Astrocyte of the cerebellum (primary cell): ENCODE measurements around the gene PRKAR1B.
"Not testable (repeated sequence)": the region's sequence is repeated elsewhere in the genome, so short reads cannot be mapped to it uniquely, and the experiment has no call there.

ENCODE experiments used
- DNase-seq: peaks from one replicate; pipeline ENCODE4 v3.0.0-alpha.2; 2011; ENCODE audit warnings: low read depth
- H3K4me3 ChIP-seq: 2 replicates; pipeline ENCODE4 v1.5.1; 2011; ENCODE audit warnings: mild to moderate bottlenecking, low read depth, low read length, moderate library complexity
- in situ Hi-C: cut with HindIII; loops from 2 replicates; pipeline ENCODE4 v1.10.0; 2017; ENCODE audit warnings: low sequenced_read_pairs
- TF ChIP-seq, protein P1 (sequence below): IDR thresholded peaks from 2 replicates; pipeline ENCODE4 v1.5.1; 2012; ENCODE audit warnings: low read length, low read depth, moderate library complexity, mild to moderate bottlenecking; ENCODE audit errors: missing control alignments

Gene PRKAR1B

DNA sequence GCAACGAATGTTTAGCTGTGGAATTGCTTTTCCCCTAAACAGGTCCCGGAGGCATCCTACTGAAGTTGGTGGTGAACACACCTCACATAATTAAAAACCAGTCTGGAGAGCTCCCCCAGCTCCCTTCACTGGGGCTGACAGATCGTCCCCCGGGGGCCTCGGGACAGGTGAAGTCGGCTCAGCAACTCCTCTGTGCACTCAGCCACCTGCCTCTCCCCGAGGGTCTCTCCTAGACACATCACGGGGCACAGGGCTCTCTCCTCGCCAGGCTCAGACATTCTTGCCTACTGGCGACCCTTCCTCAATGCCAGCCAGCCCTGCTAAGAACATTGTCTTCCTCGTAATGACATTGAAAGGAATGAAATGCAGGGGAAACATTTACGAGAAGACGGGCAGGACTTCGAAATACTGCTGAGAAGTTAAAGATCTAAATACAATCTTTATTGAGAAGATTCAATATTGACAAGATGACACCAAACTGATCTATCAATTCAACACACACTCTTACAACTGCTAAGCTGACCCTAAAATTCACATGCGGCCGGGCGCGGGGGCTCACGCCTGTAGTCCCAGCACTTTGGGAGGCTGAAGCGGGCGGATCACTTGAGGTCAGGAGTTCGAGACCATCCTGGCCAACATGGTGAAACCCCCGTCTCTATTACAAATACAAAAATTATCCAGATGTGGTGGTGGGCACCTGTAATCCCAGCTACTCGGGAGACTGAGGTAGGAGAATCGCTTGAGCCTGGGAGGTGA is 88.6 kb downstream of the PRKAR1B start:
- no peak overlapping the region for H3K4me3 ChIP-seq
- TF ChIP-seq, protein P1, sequence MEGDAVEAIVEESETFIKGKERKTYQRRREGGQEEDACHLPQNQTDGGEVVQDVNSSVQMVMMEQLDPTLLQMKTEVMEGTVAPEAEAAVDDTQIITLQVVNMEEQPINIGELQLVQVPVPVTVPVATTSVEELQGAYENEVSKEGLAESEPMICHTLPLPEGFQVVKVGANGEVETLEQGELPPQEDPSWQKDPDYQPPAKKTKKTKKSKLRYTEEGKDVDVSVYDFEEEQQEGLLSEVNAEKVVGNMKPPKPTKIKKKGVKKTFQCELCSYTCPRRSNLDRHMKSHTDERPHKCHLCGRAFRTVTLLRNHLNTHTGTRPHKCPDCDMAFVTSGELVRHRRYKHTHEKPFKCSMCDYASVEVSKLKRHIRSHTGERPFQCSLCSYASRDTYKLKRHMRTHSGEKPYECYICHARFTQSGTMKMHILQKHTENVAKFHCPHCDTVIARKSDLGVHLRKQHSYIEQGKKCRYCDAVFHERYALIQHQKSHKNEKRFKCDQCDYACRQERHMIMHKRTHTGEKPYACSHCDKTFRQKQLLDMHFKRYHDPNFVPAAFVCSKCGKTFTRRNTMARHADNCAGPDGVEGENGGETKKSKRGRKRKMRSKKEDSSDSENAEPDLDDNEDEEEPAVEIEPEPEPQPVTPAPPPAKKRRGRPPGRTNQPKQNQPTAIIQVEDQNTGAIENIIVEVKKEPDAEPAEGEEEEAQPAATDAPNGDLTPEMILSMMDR, result no peak
- no peak for DNase-seq
- in situ Hi-C loops, result no loop called here

DNA sequence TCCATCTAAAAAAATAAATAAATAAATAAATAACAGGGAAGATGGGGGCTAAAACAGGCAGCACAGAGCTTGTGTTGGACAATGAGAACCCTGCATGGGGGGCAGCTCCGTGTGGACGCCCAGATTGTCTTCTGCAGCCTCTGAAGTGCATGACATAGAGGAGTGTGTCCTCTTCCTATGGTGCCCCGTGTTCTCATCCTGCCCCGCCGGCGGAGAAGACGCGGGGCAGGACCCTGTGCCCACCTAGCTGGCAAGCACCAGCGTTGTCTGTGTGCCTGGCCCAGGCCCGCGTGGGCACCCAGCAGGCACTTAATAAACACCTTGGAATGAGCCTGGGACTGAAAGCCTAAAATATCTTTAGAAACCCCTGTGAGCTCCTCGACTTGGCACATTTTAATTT is 89.3 kb downstream of the PRKAR1B start:
- H3K4me3 ChIP-seq, result no peak overlapping the region
- TF ChIP-seq, protein P1, result no peak
- no peak for DNase-seq
- in situ Hi-C loops, result no loop called here

DNA sequence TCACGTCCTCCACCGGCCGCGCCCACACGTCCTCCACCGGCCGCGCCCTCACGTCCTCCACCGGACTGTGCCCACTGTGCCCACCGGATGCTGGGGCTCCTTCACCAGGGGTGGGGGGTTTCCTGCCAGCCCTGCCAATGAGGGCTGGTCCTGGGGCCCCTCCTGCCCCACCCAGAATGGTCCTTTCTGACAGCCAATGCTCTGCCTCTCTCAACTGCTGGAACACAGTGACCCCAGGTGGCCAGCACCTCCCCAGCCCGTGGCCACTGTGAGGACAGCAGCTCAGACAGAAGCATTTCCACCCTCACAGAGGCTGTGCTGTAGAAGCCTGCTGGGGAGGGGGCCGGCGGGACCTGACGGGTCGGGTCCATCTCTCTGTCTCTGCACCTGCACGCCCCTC is 90.7 kb downstream of the PRKAR1B start:
- TF ChIP-seq, protein P1, result no peak
- H3K4me3 ChIP-seq, result no peak overlapping the region
- in situ Hi-C loops, result no loop called here
- DNase-seq, result no peak

DNA sequence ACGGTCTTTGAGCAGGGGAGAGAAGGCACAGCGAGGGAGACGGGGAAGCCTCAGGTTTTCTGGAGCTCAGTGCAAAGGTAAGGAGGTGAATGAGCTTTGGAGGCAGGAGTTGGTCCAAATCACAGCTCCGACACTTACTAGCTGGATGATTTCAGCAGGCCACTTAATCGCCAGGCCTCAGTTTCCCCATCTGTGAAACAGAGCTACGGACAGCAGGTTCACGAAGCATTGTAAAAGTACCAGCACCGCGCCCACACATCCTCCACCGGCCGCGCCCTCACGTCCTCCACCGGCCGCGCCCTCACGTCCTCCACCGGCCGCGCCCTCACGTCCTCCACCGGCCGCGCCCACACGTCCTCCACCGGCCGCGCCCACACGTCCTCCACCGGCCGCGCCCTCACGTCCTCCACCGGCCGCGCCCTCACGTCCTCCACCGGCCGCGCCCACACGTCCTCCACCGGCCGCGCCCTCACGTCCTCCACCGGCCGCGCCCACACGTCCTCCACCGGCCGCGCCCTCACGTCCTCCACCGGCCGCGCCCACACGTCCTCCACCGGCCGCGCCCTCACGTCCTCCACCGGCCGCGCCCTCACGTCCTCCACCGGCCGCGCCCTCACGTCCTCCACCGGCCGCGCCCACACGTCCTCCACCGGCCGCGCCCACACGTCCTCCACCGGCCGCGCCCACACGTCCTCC is 91.2 kb downstream of the PRKAR1B start:
- H3K4me3 ChIP-seq, DNase-seq, in situ Hi-C loops: not testable (repeated sequence)

DNA sequence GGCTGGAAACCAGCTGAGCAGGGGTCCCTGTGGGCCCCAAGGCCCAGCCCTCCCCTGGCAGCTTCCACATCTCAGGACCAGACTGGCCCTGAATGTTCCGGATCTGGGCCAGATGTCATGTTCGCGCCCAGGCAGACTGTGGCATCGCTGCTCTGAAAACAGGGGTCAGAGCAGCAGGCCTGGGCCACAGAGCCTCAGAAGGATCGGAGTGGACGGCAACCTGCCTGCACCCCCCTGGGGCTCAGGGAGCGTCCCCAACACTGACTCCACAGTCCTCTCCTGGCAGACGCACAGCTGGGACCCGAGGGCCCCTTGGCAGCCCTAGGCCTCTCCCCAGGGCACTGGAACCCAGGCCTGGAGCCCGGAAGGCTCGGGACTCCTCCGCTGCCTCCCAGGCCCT is 91.9 kb downstream of the PRKAR1B start:
- in situ Hi-C loops, result no loop called here
- H3K4me3 ChIP-seq, result no peak overlapping the region
- TF ChIP-seq, protein P1, result no peak
- DNase-seq, result no peak

DNA sequence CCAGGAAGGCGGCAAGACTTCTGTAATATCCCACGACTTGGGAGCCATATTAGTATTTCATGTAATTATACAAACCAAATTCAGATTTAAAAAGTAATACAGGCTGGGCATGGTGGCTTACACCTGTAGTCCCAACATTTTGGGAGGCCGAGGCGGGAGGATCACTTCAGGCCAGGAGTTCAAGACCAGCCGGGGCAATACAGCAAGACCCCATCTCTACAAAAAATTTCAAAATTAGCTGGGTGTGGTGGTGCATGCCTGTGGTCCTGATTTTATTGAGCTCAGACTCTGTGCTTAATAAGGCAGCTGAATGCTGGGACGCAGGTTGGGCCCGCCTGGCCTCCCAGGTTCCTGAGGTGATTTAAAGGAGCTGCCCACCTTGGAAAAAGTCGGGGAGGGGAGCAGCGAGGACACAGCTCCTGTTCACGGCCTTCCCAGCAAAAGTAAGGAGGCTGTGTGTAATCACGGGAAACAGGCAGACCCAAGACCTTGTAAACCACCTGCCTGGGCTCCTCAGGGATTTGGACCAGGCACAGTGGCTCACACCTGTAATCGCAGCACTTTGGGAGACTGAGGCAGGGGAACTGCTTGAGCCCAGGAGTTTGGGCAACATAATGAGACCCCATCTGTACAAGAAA is 93.6 kb downstream of the PRKAR1B start:
- H3K4me3 ChIP-seq, result no peak overlapping the region
- TF ChIP-seq, protein P1, result no peak
- no peak for DNase-seq
- in situ Hi-C loops, result no loop called here

DNA sequence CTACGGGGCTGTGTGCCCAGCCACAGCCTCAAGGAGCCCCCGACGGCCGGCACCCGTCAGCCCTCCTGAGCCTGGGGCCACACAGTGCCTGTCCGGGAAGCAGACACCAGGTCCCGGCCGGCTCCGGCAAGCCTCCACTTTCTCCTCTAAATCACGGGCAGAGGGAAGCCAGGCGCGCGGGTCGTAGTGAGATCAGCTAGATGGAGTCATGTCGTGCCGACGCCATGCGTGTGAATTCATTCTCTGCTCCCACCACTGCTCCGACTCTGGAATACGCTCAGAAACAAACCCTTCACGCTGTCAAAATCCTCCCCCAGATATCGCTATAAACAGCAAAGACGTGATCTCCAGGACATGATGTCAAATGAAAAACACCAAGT is 94.3 kb downstream of the PRKAR1B start:
- TF ChIP-seq, protein P1, result no peak
- in situ Hi-C loops, result no loop called here
- DNase-seq, result no peak
- no peak overlapping the region for H3K4me3 ChIP-seq
